SIG-M5 treated with dmso at 0.1 percent for 504 hours (cell line): Measurements from ENCODE around the gene PGLYRP2.

Experiments used
- DNase-seq: peaks from one replicate; lab custom pipeline; 2025; ENCODE audit not compliant: unreplicated experiment; lab: John Stamatoyannopoulos, UW

The PGLYRP2 gene

GRCh38 chr19:15427991-15428471 lies 51.3 kb downstream of the PGLYRP2 start:
- no peak for DNase-seq

GRCh38 chr19:15427350-15427700 lies 52.0 kb downstream of the PGLYRP2 start:
- DNase-seq, result no peak

GRCh38 chr19:15426485-15427349 lies 52.6 kb downstream of the PGLYRP2 start:
- no peak for DNase-seq

DNA sequence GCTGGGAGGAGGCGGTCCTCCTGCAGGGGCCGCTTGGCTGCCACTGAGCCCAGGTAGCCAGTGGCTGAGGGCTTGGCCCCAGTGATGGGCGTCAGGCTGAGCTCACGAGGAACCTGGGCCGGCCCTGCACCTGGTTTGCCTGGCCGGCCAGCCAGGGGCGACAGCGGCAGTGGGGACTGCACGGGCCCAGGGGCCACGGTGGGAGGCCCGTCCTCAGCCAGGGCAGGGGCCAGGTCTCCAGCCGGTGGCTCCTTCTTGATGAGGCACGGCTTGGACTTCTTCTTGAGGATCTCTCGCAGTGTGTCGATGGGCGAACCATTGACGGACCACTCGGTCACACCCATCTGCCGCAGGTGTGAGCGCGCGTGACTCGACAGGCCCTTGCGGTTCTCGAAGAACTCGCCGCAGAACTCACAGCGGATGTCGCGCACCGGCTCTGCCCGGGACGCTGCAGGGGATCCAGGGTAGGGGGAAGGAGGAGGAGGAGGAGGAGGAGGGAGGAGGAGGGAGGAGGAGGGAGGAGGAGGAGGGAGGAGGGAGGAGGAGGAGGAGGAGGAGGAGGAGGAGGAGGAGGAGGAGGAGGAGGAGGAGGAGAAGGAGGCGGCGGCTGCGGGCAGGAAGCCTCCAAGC lies 53.9 kb downstream of the PGLYRP2 start:
- DNase-seq, result no peak

DNA sequence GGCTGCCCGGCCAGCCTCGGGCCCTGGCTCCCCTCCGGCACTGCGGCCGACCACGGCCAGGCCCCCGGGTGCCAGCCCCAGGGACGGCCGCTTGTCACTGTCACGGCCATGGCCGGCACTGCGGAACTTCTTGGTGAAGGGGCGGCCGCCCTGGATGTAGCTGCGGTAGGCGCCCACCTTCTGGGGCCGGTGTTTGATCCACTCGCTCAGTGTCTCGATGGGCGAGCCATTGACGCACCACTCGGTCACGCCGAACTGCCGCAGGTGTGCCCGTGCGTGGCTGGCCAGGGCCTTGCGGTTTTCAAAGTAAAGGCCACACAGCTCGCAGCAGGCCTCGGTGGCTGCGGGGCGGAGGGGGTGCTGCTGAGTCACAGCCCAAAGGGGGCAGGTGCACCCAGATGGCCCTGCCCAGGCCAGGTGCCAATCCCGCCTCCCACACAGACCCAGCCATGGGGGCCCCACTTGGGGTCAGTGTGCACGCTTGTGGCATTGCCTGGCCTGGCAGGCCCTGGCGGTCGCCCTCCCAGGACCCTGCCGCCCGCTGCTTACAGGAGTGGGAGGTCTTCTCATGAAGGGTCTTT lies 54.5 kb downstream of the PGLYRP2 start:
- no peak for DNase-seq

DNA sequence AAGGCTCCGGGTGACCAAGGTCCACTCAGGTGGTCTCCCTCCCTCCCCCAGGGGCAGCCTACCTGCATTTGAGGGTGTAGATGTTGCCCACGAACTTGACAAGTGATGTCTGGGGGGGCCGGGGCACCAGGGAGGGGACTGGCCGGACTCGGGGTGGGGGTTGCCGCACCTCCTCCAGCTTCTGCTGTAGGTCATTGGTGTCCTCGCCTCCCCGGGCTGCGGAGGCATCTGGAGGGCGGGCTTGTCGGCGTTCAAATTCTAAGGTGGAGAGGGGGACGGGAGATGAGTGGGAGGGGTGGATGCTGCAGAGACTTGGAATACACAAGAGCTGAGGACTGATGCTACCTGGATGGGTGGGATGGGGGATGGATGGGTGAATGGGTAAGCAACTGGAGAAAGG lies 55.2 kb downstream of the PGLYRP2 start:
- DNase-seq, result no peak

DNA sequence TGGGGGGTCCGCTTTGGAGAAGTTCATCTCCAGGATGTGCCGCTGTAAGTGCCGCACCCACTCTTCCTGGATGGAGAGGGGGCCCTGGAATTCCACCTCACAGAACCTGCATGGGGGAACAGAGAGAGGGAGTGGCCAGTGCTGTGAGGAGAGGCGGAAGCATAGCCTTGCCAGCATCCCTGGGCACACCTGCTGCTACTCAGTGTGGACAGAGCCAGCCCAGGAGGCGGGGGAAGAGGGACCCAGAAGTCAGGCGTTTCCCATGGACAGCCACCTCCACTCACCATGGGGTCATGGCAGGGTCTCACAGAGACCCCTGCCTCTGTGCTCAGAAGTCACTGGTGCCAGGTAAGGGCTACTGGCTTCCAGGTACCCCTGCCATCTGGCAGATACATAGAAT lies 56.2 kb downstream of the PGLYRP2 start:
- DNase-seq, result no peak

DNA sequence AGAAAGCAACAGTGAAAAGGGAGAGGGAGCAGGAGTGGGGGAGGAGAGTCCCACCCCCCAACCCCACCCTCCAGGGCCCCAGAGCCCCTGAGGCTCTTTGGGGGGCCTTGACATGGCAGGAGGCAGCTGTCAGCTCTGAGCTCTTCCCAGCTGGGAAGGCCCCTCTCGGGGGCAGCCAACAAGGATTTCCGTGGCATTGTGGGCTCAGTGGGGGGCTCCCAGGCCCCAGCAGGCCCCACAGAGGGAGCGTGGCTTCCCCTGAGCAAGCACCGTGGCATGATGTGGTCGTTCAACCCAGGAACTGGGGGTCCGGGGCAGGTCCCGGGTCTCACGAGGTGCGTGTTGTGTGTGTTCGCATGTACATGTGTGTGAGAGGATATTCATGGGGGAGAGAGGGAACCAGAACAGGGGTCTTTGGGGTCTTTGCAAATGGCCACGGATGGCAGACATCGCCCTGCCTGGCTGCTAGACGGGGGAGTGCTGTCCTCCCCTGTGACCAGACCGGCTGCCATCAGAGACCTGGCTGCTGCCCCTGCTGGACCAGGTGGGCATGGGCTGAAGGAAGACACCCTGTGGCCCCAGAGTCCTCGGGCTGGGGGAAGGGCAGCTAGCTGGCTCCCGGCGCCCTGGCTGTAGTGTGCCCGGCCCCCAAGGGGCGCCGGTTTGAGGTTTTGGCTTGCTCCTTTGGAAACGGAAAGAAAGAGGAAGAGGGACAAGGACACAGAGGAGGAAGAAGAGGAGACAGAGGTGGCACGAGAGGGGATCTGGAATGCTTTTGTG lies 56.8 kb downstream of the PGLYRP2 start:
- DNase-seq, result no peak

DNA sequence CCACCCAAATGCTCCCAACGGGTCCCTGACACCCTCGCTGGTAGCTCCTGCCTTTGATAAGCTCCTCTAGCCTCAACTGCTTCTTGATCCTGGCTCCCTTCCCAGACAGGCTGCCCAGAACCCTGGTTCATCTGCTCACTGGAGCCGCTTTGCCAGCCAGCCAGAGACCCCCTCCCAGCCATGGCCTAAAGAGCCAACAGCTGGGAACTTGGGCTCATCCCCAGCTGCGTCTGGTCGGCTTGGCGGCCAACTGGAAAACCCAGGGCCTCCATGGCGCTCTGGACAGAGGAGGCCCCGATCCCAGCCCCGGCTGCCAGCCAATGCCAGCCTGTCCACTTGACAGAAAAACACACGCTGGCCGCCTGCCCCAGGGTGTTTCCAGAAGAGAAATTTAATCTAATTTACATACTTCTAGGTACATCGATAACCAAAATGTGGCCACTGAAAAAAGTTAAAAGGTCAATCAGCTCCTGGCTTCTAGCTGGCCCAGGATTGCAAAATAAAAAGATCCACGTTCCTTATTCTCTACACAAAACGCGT lies 57.5 kb downstream of the PGLYRP2 start:
- DNase-seq, result no peak

GRCh38 chr19:15421136-15421695 lies 58.1 kb downstream of the PGLYRP2 start:
- no peak for DNase-seq

- DNase-seq, result no peak
These were observed 59.8 kb downstream of the PGLYRP2 start for GRCh38 chr19:15419413-15420025.
